Activated naive CD4-positive, alpha-beta T cell treated with anti-CD3 and anti-CD28 coated beads, Interleukin-2, amount 10 ng/mL, durations not matched to agents 7 days and 5 days (primary cell): ENCODE results near the gene MLXIPL.

Experiments
- CTCF ChIA-PET: fragments of 350-600 bp; sonication (Branson Sonifier 250); formaldehyde crosslinking; loops from one replicate; lab custom pipeline; 2021; ENCODE audit warnings: antibody characterized with exemption; lab: Charles Lee
- DNase-seq: peaks from one replicate; pipeline ENCODE4 v3.0.0-alpha.2; 2020
- H3K27ac Mint-ChIP-seq: one replicate; pipeline ENCODE4 v1.8.0; 2021; ENCODE audit warnings: mild to moderate bottlenecking, moderate library complexity, mixed read lengths
- H3K27me3 Mint-ChIP-seq: one replicate; pipeline ENCODE4 v1.8.0; 2021; ENCODE audit warnings: mild to moderate bottlenecking, mixed read lengths
- H3K36me3 Mint-ChIP-seq: one replicate; pipeline ENCODE4 v1.8.0; 2021; ENCODE audit warnings: mixed read lengths
- H3K4me1 Mint-ChIP-seq: one replicate; pipeline ENCODE4 v1.8.0; 2021; ENCODE audit warnings: mixed read lengths
- H3K4me3 Mint-ChIP-seq: one replicate; pipeline ENCODE4 v1.8.0; 2021; ENCODE audit warnings: mild to moderate bottlenecking, moderate library complexity, mixed read lengths
- H3K9me3 Mint-ChIP-seq: one replicate; pipeline ENCODE4 v1.8.0; 2021; ENCODE audit warnings: mixed read lengths

The MLXIPL gene

DNA sequence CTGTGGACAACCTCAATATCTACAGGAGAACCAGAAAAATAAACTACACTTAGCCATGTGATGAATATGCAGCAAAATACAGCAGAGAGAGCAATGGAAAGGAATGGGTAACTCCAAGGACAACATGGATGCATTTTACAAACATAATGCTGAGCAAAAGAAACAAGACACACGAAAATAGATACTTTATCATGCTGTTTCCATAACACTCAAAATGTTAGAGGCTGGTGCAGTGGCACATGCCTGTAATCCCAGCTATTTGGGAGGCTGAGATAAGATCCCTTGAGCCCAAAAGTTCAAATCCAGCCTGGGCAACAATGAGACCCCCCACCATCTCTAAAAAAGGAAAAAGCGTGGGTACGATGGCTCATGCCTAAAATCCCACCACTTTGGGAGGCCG, 75.1 kb downstream of the MLXIPL start:
- Mint-ChIP-seq H3K27me3 (no peaks in the 10 kb centered on the region), H3K4me3 (no peak overlapping the region), H3K27ac (no peak overlapping the region), H3K36me3 (peaks cover 32% of the 10 kb centered on the region), H3K9me3 (no peaks in the 10 kb centered on the region), H3K4me1 (peaks cover 35% of the 10 kb centered on the region)
- CTCF ChIA-PET = no interaction called here
- DNase-seq = no peak

DNA sequence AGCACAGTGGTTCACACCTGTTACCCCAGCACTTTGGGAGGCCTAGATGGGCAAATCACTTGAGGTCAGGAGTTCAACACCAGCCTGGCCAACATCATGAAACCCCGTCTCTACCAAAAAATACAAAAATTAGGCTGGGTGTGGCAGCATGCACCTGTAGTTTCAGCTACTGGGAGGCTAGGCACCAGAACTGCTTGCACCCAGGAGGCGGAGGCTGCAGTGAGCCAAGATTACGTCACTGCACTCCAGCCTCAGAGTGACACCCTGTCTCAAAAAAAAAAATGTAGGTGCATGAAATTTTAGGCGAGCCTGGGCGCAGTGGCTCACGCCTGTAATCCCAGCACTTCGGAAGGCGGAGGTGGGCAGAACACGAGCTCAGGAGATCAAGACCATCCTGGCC, 76.5 kb downstream of the MLXIPL start:
- DNase-seq = no peak
- peaks cover 36% of the 10 kb centered on the region for H3K36me3 Mint-ChIP-seq
- H3K4me3 Mint-ChIP-seq = no peak overlapping the region
- H3K4me1 Mint-ChIP-seq = peaks cover 32% of the 10 kb centered on the region
- no peak overlapping the region for H3K27ac Mint-ChIP-seq
- CTCF ChIA-PET = interaction anchor here (0.6 kb wide), 1 partner anchor 33 kb away, joined by 4 read pairs; no protein-coding TSS in a partner anchor
- no peaks in the 10 kb centered on the region for H3K27me3 Mint-ChIP-seq
- H3K9me3 Mint-ChIP-seq = no peaks in the 10 kb centered on the region

- Mint-ChIP-seq H3K36me3 (peaks cover 51% of the 10 kb centered on the region), H3K9me3 (no peaks in the 10 kb centered on the region), H3K27me3 (no peaks in the 10 kb centered on the region), H3K4me1 (peaks cover 28% of the 10 kb centered on the region), H3K4me3 (no peak overlapping the region), H3K27ac (no peak overlapping the region)
- no peak for DNase-seq
- CTCF ChIA-PET = no interaction called here
These were observed 79.6 kb downstream of the MLXIPL start for GRCh38 chr7:73544678-73545077.
